DMS 273 (cell line): Measurements from ENCODE around the gene TMEM234.

Experiments used
- DNase-seq: peaks from one replicate; lab custom pipeline; 2025; ENCODE audit not compliant: unreplicated experiment; lab: John Stamatoyannopoulos, UW

The TMEM234 gene

DNA sequence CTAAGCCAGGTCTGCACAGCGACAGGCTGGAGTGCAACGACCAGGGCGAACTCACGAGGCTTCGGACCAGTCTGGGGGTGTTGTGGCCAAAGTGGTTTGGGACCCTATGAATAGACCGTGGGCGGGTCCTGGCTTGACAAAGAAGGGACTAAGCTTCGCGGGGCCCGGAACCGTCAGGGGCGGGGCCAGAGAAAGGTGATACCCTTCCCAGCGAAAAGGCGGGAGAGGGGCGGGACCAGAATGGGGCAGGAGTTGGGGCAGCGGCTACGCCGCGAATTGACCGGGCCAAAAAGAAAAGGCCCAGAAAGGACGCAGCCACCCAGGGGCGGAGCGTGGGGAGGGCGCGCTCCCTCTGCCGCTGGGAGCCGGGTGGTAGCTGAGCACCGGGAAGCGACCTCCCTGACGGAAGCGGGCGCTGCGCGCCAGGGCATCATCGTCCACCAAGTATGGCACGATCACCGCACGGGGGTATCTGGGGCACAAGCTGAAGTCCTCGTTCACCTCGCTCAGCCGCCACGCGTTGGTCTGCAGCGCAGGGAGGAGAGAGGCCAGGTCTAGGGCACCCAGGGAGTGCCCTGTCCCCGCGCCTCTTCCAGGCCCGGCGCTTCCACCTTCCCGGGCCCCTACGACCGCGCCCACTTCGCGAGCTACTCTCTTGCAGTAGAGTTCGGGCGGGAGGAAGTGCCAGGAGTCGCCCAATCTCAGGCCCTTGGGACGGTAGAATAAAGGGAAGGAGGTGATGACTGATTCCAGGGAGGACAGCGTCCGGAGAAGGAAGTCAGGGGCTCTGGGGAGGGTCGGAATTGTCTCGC lies 18.2 kb upstream of the TMEM234 start:
- peak; percentile 85 for DNase-seq

DNA sequence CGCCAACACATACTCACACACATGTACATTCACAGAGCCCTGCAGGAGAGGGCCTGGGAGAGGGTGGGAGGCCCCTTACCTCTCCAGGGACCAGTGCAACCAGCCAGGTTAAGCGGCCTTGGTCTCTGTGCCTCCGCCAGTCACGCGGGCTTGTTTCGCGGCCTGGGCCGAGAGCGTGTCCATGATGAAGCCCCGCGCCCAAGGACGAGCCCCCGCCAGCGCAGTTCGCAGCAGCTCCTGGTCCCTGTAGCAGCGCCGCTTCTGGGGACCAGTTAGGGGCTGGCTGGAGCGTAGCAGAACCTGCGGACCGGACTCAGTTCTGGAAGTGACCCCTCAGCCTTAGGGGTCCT lies 17.6 kb upstream of the TMEM234 start:
- no peak for DNase-seq

DNA sequence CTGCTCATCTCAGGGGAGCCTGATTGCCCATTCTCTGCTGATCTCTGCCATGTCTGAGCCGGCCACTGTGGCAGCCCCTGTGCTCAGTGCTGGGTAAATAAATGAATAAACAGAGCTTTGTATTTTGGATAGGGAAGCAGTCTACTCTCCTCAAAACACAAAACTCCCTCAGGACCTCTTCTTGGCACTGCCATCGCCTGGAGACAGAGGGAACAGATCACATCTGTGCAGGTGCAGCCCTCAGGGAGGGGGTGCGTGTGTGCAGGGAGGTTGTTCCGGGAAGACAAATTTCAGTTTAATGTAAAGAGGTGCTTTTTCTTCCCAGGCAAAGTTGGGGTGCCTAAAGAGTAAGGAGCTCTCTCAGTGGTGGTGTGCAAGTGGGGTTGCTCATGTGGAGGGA lies 17.2 kb upstream of the TMEM234 start:
- peak; percentile 30 for DNase-seq

DNA sequence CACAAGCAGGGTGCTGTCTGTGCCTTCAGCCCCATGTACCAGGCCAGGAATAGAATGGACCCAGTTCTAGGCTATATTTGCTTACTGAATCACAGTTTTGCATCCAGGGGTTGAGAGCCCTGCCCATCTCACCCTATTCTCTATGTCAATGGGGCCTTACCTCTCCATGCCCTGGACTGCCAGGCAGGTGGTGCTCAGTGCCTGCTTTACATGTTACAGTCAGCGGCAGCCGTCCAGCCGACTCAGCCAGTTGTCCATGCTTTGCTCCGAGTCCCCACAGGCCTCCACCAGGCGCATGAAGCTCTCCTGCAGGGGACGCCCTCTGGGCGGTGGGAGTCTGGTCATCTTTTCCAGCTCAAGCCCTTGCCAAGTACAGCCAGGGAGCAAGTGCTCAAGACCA lies 12.6 kb upstream of the TMEM234 start:
- DNase-seq: no peak

DNA sequence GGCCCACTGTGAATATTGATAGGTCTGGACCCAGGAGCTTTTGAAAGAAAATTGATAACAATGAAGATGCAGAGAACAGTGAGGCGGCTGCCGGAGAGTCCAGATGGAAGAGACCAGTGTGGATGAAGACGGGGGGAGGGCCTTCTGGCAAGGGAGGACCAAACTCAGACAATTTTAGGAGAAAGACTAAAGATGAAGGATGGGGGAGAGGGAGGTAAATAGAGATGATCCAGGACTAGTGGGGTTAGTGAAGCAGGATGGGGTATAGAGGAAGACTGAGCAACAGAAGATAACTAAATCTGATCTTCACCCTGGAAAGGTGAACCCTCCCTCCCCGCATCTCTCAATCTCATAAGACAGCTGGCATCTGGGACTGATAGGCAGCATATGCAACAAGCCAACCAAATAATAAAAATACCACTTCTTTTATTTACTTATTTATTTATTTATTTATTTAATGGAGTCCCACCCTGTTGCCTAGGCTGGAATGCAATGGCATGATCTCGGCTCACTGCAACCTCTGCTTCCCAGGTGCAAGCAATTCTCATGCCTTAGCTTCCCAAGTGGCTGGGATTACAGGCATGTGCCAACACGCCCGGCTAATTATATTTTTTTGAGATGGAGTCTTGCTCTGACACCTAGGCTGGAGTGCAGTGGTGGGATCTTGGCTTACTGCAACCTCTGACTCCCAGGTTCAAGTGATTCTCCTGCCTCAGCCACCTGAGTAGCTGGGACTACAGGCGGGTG lies 10.6 kb upstream of the TMEM234 start:
- peak; percentile 69 for DNase-seq

DNA sequence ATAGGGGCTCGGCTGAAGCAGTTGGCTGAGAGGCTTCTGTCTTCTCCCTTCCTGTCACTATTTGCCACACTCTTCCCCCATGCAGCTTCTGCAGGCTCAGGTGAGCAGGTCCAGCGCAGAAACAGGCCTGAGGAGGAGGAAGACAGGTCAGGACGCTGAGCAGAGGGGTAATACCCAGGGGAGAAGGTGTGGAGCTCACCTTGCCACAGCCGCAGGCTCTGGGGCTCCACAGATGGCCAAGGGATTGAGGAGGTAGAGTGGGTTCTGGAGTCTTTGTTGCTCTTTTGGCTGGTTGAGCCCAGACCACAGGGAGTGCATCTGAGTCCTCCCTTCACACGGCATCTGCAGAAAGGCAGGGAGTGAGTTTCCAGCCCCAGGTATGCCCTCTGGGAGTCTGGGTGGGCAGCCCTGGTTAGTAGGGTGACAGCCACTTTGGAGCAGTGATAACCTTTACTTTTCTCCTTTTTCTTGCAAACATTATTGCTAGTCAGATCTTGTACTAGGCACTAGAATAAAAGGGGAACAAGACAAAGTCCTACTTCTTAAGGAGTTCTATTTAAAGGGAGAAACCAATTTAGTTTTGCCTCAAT lies 9.8 kb upstream of the TMEM234 start:
- DNase-seq: no peak

DNA sequence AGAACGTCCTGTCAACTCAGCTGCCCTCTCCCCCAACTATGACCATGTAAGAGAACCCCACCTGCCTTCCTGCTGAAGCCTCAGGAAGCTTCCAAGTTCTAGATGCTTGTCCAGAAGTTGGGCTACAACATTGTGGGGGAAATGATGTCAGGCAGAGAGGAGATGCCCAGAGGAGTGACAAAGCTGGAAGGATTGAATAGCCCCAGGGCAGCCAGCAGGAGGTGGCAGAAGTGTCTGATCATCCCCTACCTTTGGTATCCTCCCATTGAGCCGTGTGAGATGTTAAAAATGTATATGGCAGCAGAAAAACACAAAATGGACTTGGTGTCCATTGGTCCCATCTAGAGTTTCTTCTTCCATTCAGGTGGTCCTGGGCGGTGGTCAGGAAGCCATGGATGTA lies 6.6 kb upstream of the TMEM234 start:
- DNase-seq: no peak

DNA sequence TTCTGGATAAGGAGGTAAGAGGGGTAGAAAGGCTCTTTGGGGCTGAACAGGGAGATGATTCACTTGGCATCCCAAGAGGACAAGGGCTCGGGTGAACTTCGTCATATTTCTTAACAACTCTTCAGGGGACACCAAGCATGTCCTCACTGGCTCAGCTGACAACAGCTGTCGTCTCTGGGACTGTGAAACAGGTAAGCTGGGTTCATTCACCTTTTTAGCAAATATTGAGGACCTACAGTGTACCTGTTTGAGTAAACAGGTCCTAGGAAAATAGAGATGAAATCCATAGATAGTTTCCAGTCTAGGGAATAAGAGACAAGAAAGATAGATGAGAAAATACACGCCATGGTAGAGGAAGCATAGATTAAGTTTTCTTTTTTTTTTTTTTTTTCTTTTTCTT lies 2.1 kb upstream of the TMEM234 start:
- no peak for DNase-seq

DNA sequence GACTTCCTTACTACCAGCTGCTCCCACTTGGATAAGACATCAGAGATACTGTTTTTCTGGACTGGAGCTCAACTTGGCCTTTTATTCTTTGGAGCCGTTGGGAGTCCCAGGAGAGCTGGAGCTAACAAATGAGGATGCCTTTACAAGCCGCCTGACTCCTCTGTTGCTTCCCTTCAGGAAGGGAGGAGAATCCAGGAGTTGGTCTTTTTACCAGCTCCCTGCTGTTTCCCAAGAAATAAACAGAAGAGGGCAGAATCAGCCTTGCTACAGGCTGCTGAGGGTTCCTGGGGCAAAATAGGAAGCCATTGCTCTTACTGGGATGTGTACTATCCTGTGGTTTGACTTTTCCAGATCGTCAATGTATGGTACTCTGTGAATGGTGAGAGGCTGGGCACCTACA lies 1.5 kb upstream of the TMEM234 start:
- no peak for DNase-seq

DNA sequence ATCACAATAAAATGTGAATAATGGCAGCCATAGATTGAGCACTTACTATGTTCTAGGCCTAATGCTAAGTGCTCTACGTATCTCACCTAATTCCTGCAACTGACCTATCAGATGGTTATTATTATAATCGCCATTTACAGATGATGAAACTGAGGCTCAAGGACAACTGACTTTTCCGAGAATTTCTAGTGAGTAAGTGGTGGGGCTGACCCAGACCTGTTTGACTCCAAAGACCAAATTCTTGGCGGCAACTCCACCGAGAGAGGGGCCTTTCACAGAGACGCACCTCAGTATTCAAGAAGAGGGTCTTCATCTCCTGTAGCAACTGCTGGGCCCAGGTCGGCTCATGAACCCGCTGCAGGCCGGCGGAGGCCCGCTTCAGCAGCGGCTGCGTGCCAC lies 573 bp downstream of the TMEM234 start:
- no peak for DNase-seq

DNA sequence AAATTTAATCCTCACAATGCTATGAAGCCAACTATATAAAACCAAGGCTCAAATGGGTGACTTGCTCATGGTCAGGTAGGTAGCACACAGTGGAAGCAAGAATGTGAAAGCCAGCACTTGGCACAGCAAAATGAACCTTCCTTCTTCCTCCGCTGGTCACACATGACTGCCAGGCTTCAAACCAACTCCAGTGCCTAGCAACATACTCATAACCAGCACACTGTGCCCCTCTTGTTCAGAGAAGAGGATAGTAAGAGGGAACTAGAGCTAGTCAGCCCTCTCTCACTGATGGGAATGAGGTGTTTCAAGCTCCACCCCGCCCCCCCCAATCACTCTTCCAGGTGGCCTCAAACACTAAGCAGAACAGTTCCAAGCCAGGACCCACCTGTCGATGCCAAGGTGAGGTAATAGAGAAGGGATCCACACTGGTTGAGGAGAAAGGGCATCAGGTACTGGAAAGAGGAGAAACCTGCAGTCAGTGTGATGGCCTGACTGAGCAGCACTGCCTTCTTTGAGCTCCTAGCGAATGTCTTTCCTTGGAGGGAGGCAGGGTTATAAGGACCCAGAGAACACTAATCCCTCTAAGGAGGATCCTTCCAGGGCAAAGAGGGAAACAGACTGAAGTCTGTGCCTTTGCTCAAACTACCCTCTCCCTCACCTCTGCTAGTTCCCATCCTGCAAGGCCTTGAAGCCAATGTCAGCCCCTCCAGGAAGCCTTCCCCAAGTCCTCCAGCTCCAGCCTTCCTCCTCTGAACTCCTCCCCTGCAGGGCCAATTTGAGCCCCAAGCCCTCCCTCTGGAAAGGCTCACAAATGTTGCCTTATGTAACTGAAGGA lies 1.2 kb downstream of the TMEM234 start:
- DNase-seq: no peak

DNA sequence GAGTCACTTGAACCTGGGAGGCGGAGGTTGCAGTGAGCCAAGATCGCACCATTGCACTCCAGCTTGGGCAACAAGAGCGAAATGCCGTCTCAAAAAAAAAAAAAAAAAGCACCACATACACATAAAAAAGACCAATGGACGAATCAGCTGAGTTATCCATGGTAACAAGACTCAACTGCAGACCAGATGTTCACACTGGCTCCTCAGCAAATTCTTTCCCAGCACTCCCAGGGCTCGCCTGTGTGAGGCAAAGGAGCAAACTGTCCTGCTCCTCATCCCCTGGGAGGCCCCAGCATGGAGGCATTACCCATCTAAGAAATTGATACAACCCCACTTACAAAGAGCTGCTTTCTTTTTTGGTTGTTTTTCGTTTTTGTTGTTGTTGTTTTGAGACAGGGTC lies 3.1 kb downstream of the TMEM234 start:
- no peak for DNase-seq

DNA sequence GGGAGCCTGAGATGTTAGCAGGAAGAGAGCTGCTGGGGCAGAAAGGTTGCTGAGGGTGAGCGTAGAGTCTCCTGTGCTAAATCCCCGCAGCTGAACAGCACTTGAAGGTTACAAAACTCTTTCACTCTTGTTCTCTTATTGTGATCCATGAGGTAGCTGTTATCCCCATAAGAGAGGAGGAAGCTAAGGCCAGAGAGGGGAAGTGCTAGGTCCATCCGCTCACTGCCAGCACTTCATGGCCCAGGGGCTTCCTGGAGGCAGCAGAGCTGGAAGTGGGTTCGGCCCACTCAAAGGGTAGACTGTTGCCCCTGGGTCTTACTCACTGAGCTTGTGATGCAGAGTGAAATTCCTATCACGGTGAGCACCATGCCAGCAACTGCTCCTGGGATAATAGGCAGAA lies 5.6 kb downstream of the TMEM234 start:
- no peak for DNase-seq

DNA sequence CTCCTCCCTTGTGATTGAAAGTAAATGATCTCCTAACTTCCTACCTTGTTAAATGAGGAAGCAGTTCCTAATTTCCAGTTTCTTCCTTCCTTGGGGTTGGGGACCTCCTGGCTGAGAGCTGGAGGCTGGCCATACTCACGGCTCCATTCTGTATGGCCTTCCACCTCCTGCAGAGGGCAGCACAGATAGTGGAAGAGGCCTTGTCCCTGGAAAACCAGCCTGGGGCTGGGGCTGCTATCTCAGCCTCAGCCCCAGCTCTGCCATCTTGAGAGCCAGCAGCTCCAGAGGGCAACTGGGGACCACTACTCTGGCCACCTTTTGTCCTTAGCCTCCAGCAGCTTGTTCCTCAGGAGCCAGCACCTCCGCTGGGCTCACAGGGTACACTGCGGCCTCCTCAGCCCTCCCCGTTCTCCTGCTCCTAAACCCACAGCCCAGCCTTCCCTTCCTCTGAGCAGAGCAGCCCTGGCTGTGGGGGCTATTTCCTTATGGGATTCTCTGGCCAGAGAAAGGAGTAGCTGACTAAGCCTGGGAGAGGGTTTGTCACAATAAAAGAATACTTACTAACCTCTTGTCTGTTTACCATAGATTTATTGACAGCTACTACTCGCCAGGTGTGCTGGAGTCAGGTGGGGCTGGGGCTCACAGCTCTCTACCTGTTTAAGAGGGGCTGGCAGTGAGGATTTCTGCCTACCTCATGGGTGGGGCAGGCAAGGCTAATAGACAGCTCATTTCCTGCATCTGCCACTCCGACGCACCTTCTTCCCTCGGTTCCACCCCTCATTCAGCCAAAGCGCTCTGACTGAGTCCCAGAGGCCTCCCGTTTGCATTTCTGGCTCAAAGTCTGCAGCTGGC lies 6.3 kb downstream of the TMEM234 start:
- DNase-seq: peak; percentile 87

DNA sequence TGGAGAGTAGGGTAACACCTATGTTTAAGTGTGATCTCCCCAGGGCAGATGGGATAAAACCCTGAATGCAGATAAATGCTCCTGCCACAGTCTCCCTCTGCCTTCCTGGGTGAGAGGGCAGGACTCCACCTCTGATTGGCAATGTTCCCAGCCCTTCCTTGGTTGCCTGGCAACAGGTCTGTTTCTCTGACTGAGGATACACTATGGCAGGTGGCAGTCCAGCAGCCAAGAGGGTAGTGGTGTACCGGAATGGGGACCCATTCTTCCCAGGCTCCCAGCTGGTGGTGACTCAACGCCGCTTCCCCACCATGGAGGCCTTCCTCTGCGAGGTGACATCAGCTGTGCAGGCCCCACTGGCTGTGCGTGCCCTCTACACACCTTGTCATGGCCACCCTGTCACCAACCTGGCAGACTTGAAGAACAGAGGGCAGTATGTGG lies 13.2 kb downstream of the TMEM234 start, which contains the start of gene DCDC2B:
DCDC2B (plus strand) TSS at position 199 of the 438 bp plus-strand sequence; CDS start at position 204, 5 bp downstream.
- peak; percentile 98 for DNase-seq

DNA sequence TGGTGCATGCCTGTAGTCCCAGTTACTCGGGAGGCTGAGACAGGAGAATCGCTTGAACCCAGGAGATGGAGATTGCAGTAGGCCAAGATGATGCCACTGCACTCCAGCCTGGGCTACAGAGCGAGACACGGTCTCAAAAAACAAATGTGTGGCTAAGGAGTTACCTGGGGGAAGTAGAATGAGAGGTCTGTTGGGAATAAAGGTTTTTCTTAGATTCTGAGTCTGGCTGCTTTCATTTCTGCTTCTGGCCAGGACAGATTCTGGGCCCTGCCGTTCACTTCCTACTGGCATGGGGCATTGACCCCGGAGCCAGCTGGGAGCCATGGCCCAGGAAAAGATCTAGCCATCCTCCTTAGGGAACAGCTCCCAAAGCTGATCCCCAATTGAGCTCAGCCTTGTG lies 13.7 kb downstream of the TMEM234 start:
- no peak for DNase-seq

DNA sequence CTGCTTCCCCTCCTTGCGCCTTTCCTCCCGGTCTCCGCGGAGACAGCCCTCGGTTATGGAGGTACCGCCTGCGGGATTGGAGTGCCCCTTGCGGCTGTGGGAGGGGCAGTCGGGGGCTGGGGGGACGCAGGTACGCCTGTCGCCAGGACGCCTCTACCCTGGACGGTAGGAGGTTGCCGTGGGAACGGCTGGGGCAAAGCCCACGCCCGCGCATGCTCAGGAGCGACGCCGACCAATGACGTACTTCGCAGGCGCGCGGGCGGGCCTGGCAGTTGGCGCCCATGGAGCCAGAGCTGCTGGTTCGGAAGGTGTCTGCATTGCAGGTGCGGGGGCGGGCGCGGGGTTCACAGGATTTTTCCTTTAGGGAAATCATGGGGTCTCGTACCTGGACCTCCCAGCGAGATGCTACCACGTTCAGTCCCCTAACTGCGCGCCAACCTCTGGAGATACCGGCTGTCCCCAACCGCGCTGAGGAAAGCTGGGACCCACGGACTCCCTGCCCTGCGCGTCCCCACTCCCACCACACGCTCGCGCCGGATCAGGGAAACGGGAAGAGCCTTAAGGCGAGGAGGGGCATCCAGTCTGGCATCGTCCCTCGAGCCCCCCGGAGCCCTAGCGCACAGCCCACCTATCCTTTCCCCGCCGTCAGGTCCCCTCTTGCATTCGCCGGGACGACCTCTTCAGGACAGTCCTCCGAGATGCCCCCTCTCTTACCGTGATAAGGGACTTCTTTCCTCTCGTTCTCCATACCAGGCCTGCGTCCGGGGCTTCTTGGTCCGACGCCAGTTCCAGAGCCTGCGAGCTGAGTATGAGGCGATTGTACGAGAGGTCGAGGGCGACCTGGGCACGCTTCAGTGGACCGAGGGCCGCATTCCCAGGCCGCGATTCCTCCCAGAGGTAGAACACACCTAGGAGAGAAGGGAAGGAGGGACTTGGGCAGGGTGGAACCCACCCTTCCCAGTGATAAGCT lies 16.5 kb downstream of the TMEM234 start, which contains the start of gene IQCC:
IQCC (plus strand) TSS at position 271 of the 970 bp plus-strand sequence; CDS start at position 282, 11 bp downstream.
- peak; percentile 96 for DNase-seq

DNA sequence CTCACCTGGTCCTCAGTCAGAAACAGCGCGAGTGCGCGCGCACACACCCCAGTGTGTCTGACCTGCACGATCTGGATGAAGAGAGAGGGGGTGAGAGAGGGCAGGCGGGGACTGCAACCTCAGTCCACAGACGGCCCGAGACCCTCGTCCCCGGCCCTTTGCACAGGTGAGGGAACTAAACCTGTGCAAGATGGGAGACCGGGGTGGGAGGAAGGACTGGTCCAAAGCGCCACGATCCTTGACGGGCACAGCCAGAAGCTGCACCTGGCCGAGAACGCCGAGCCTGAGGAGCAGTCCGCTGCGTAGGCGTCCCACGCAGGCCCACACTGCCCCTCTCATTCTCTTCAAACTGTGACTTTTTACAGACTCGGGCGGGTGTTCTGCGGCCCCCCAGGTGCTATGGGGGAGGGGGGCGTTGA lies 17.2 kb downstream of the TMEM234 start:
- DNase-seq: no peak
